HepG2 (cell line): ENCODE results near the gene DDI2.

Experiments used
- EP300 ChIP-seq, 3 experiments: sonication (generic) in 1 of 3; formaldehyde crosslinking in 1 of 3; IDR thresholded peaks; 2 replicates each; pipeline versions ENCODE4 v1.5.1 to v1.6.1; 2011 to 2020; ENCODE audit warnings: low read depth in 2 of 3, low read length in 2 of 3, borderline replicate concordance in 1 of 3, improper control_type of control experiment in 1 of 3, mild to moderate bottlenecking in 1 of 3, missing genetic modification reagents in 1 of 3, moderate library complexity in 1 of 3
- NR1H2 ChIP-seq: sonication (generic); formaldehyde crosslinking; IDR thresholded peaks from 2 replicates; pipeline ENCODE4 v1.8.1; 2022; ENCODE audit warnings: low read depth, missing genetic modification reagents, borderline replicate concordance
- ZNF34 ChIP-seq: sonication (generic); formaldehyde crosslinking; IDR thresholded peaks from 2 replicates; pipeline ENCODE4 v1.4.0; 2020; ENCODE audit warnings: mild to moderate bottlenecking, missing genetic modification reagents, borderline replicate concordance

DNA sequence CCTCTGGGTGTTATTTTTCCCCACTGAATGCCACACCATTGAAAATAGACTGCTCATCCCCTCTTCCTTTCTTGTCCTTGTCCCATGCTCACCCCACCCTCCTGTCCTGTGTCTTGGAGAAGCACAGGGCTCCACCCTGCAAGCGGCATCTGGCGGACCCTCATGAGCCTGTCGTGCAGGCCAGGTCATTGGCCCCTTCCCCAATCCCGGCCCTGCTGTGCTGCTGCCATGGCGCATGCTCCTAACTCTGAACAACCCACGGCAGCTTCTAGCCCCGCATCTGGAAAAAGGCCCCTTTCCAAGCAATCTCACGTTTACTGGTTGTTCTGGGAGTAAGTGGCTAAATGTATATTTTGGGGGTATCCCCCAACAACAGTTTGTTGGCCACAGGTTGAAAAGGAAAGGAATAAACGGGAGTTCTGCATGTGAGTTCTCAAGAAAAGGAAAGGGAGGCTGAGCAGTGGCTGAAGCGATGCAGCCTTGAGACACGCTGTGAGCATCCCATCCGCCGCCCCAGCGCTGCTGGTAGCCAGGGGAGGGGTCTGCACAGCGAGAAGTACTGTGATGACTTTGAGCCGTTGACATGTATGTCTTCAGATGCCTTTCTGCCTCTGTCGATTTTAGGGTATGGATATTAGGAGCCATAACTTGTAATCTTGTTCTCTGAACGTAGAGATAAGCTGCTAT is 48.7 kb upstream of the DDI2 start:
- no peak for TF ChIP-seq EP300 (IDR thresholded peaks at IDR 0.05; ENCODE audit: low read depth in 2 of 2, low read length in 2 of 2)
- TF ChIP-seq EP300 (CRISPR knock-in tag; IDR thresholded peaks at IDR 0.05; ENCODE audit: borderline replicate concordance) = no peak
- TF ChIP-seq ZNF34 (CRISPR knock-in tag) = no peak
- TF ChIP-seq NR1H2 = no peak
